ENCODE data around the gene LMBR1L. TPM values are rescaled to one million over a fixed set of nuclear protein-coding genes. Genes with fewer than 3 reads are reported as not detected.

LMBR1L gene
- total RNA-seq, 1 experiment from 2014 or later = 78.2 TPM

- ChIA-PET POLR2A (interaction anchor here (0.8 kb wide), 1 partner anchor 102 kb away, joined by 4 read pairs; no protein-coding TSS in a partner anchor), CTCF (interaction anchor here (0.7 to 3.0 kb wide), 3 partner anchors 13 to 124 kb away, joined by 3 to 11 read pairs (median 9); no protein-coding TSS in a partner anchor)
- no peak for DNase-seq (ENCODE audit: low spot score)
- H3K4me3 Mint-ChIP-seq = no peak overlapping the region
- peaks cover 19% of the 10 kb centered on the region for H3K4me1 Mint-ChIP-seq
- TF ChIP-seq NR2C2 (CRISPR knock-in tag; IDR thresholded peaks at IDR 0.05) (no peak), MXD4 (CRISPR knock-in tag; IDR thresholded peaks at IDR 0.05; ENCODE audit: borderline replicate concordance) (no peak), ZNF317 (CRISPR knock-in tag; IDR thresholded peaks at IDR 0.05; ENCODE audit: borderline replicate concordance, low read depth) (no peak), ERG (CRISPR knock-in tag; IDR thresholded peaks at IDR 0.05) (no peak), TEAD4 (CRISPR knock-in tag; IDR thresholded peaks at IDR 0.05) (no peak), ATF2 (CRISPR knock-in tag; IDR thresholded peaks at IDR 0.05; ENCODE audit: borderline replicate concordance, low read depth) (no peak), ZNF263 (CRISPR knock-in tag; IDR thresholded peaks at IDR 0.05; ENCODE audit: low read depth) (no peak), FOXJ3 (CRISPR knock-in tag; IDR thresholded peaks at IDR 0.05; ENCODE audit: borderline replicate concordance) (no peak), FOXP4 (CRISPR knock-in tag; IDR thresholded peaks at IDR 0.05) (no peak), HMGA2 (CRISPR knock-in tag; IDR thresholded peaks at IDR 0.05) (no peak), ELF4 (CRISPR knock-in tag; IDR thresholded peaks at IDR 0.05; ENCODE audit: low read depth) (no peak), ZNF425 (CRISPR knock-in tag; conservative IDR thresholded peaks at IDR 0.05) (no peak), PRDM15 (CRISPR knock-in tag; IDR thresholded peaks at IDR 0.05) (no peak), NR3C1 (CRISPR knock-in tag; conservative IDR thresholded peaks at IDR 0.05; ENCODE audit: low read depth) (no peak), ZNF396 (CRISPR knock-in tag; IDR thresholded peaks at IDR 0.05; ENCODE audit: borderline replicate concordance) (no peak), USF2 (CRISPR knock-in tag; IDR thresholded peaks at IDR 0.05) (no peak), ZNF232 (CRISPR knock-in tag; IDR thresholded peaks at IDR 0.05) (no peak)
- TF ChIP-seq, protein P1, sequence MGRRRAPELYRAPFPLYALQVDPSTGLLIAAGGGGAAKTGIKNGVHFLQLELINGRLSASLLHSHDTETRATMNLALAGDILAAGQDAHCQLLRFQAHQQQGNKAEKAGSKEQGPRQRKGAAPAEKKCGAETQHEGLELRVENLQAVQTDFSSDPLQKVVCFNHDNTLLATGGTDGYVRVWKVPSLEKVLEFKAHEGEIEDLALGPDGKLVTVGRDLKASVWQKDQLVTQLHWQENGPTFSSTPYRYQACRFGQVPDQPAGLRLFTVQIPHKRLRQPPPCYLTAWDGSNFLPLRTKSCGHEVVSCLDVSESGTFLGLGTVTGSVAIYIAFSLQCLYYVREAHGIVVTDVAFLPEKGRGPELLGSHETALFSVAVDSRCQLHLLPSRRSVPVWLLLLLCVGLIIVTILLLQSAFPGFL (CRISPR knock-in tag; IDR thresholded peaks at IDR 0.05; ENCODE audit: borderline replicate concordance) = no peak
- TF ChIP-seq, protein P2, sequence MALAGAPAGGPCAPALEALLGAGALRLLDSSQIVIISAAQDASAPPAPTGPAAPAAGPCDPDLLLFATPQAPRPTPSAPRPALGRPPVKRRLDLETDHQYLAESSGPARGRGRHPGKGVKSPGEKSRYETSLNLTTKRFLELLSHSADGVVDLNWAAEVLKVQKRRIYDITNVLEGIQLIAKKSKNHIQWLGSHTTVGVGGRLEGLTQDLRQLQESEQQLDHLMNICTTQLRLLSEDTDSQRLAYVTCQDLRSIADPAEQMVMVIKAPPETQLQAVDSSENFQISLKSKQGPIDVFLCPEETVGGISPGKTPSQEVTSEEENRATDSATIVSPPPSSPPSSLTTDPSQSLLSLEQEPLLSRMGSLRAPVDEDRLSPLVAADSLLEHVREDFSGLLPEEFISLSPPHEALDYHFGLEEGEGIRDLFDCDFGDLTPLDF (CRISPR knock-in tag; IDR thresholded peaks at IDR 0.05) = no peak
- TF ChIP-seq, protein P3, sequence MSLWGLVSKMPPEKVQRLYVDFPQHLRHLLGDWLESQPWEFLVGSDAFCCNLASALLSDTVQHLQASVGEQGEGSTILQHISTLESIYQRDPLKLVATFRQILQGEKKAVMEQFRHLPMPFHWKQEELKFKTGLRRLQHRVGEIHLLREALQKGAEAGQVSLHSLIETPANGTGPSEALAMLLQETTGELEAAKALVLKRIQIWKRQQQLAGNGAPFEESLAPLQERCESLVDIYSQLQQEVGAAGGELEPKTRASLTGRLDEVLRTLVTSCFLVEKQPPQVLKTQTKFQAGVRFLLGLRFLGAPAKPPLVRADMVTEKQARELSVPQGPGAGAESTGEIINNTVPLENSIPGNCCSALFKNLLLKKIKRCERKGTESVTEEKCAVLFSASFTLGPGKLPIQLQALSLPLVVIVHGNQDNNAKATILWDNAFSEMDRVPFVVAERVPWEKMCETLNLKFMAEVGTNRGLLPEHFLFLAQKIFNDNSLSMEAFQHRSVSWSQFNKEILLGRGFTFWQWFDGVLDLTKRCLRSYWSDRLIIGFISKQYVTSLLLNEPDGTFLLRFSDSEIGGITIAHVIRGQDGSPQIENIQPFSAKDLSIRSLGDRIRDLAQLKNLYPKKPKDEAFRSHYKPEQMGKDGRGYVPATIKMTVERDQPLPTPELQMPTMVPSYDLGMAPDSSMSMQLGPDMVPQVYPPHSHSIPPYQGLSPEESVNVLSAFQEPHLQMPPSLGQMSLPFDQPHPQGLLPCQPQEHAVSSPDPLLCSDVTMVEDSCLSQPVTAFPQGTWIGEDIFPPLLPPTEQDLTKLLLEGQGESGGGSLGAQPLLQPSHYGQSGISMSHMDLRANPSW (CRISPR knock-in tag; conservative IDR thresholded peaks at IDR 0.05; ENCODE audit: low read depth) = no peak
- H3K27me3 Mint-ChIP-seq (ENCODE audit: low read depth) = no peaks in the 10 kb centered on the region; the same call in 1 of the 2 replicates
- no peak overlapping the region for H3K27ac Mint-ChIP-seq
- H3K36me3 Mint-ChIP-seq = peaks cover 22% of the 10 kb centered on the region
- no peak for ATAC-seq
- H3K9me3 Mint-ChIP-seq = no peaks in the 10 kb centered on the region
These were observed 22.9 kb upstream of the LMBR1L start for GRCh38 chr12:49133590-49133989.
